ENCODE data around the gene CYP4F2.
"Not testable (repeated sequence)": the region's sequence is repeated elsewhere in the genome, so short reads cannot be mapped to it uniquely, and the experiment has no call there.

The CYP4F2 gene, protein sequence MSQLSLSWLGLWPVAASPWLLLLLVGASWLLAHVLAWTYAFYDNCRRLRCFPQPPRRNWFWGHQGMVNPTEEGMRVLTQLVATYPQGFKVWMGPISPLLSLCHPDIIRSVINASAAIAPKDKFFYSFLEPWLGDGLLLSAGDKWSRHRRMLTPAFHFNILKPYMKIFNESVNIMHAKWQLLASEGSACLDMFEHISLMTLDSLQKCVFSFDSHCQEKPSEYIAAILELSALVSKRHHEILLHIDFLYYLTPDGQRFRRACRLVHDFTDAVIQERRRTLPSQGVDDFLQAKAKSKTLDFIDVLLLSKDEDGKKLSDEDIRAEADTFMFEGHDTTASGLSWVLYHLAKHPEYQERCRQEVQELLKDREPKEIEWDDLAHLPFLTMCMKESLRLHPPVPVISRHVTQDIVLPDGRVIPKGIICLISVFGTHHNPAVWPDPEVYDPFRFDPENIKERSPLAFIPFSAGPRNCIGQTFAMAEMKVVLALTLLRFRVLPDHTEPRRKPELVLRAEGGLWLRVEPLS

GRCh38 chr19:15897738-15898276 lies at the start of gene CYP4F2:
CYP4F2 (minus strand) TSS chr19:15898074; CDS start chr19:15897611, 463 bp downstream.
- DNase-seq: no peak

DNA sequence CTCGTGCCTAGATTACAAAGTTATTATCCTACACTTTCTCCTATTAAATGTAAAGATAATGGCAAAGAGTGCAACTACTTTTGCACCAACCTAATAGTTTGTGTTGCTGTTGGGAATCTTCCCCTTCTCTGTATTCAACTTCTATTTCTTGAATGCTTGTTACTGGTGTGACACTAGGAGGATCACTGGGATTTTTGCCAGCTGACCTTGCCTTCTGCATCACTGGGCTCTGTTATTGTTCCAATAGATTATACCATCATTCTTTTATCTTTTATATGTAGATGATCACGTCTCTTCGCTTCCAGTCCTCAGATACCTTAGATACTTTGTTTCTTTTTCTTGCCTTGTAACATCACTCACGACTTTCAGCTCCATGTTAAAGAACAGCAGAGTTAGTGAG lies 47.4 kb upstream of the CYP4F2 start:
- DNase-seq: no peak

- no peak for DNase-seq
These were observed 46.5 kb upstream of the CYP4F2 start for GRCh38 chr19:15944401-15944800.

GRCh38 chr19:15937771-15938170 lies 39.9 kb upstream of the CYP4F2 start:
- no peak for DNase-seq

- DNase-seq: no peak
These were observed 39.1 kb upstream of the CYP4F2 start for GRCh38 chr19:15936950-15937349.

- DNase-seq: no peak
These were observed 38.3 kb upstream of the CYP4F2 start for GRCh38 chr19:15936173-15936572.

DNA sequence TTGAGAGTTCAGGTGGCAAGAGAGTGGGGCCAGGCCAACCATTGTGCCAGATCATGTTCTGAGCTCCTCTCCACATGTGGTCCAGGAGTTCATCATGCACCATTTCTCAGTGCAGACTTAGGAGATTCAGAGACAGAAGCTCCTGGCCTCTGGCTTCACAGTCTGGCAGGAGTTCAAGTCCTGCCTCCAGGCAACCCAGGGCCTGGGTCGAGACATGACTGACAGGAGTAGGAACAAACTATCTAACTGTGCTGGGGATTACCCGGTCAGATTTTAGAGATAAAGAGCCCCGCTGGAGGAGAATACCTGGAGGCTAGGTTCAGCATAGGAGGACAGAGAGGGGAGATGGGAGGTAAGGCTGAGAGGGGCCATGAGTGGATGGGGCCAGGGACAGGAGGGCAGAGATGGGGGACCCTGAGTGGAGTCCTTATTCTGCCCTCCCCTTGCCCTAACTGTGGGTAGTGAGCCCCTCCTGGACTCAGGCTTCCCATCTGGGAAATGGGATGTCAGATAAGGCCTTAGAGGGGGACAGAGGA lies 37.4 kb upstream of the CYP4F2 start:
- DNase-seq: no peak

- DNase-seq: no peak
These were observed 36.6 kb upstream of the CYP4F2 start, which contains the start of gene CYP4F11 for GRCh38 chr19:15934332-15935078. CYP4F11 (minus strand) TSS chr19:15934529; CDS start chr19:15934408, 121 bp downstream.

- not testable (repeated sequence) for DNase-seq
These were observed 36.0 kb upstream of the CYP4F2 start for GRCh38 chr19:15933761-15934331.

GRCh38 chr19:15928321-15928720 lies 30.4 kb upstream of the CYP4F2 start:
- DNase-seq: no peak

DNA sequence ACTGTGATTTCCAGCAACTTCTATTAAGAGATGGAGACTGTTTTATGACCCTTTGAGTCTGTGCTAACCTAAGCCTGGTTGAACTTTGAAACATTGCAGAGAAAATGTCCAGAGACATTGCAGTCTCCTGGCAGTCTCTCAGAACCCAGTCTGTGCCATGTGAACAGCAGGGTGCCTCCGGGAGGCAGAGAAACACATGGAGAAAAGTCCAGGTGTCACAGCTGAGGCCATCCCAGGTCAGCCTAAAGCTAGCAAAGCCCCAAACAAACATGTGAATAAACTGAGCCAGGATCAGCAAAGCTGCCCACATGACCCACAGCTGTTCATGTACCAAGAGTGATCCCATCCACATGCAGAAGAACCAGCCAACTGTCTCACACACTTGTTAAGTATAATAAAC lies 28.6 kb upstream of the CYP4F2 start:
- no peak for DNase-seq

DNA sequence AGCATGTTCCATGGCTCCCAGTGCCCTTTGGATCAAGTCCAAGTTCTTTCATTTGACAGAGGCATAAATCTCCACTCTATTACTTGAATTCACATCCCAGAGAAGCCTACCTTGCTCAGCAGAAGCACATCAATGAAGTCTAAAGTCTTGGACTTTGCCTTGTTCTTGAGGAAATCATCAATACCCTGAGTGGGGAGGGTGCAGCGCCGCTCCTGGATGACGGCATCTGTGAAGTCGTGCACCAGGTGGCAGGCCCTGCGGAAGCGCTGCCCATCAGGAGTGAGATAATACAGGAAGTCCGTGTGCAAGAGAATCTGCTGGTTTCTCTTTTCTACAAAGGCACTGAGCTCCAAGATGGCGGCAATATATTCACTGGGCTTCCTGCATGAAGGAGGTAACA lies 25.8 kb upstream of the CYP4F2 start:
- no peak for DNase-seq

- DNase-seq: no peak
These were observed 24.1 kb upstream of the CYP4F2 start for GRCh38 chr19:15922021-15922420.

DNA sequence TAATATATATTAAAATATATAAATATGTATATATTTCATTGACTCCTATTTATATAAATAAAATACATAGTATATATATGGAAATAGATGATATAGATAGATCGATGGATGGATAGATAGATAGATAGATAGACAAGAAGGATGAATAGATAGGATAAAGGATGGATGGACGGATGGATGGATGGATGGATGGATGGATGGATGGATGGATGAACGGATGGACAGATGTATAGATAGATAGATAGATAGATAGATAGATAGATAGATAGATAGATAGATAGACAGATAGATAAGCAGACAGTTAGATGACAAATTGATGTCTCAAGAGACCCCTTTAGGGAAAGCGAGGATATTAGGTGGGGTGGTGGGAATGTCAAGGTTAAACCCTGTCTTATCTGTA lies 21.4 kb upstream of the CYP4F2 start:
- no peak for DNase-seq

GRCh38 chr19:15915109-15915508 lies 17.2 kb upstream of the CYP4F2 start:
- no peak for DNase-seq

GRCh38 chr19:15913830-15914229 lies 16.0 kb upstream of the CYP4F2 start:
- no peak for DNase-seq

GRCh38 chr19:15913384-15913783 lies 15.5 kb upstream of the CYP4F2 start:
- no peak for DNase-seq

DNA sequence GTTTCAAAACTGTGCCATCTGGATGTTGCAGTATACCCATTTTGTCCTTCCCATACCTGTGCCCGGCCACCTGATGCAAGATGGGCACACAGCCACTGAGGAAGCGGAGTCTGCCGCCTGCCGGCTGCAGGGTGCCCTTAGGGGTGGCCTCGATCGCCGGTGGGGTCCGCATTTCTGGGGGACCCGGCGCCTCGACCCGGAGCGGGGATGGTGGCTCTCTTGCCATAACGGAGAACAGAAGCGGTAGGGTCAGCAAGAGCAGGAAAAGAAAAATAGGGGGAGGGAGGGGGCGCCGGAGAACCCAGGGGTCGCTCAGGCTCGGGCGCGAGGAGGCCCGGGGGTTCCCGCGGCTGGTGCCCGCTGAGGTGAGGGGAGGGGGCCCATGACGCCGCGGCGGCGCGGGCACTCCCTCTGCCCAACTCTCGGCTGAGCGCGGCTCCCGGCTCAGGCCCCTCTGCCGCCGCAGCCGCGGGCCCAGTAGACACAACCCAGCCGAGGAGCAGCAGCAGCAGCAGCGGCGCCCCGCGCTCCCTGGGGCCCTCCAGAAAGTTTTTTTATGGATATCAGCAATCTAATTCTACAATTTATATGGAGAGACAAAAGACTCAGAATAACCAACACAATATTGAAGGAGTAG lies 13.8 kb upstream of the CYP4F2 start:
- no peak for DNase-seq

DNA sequence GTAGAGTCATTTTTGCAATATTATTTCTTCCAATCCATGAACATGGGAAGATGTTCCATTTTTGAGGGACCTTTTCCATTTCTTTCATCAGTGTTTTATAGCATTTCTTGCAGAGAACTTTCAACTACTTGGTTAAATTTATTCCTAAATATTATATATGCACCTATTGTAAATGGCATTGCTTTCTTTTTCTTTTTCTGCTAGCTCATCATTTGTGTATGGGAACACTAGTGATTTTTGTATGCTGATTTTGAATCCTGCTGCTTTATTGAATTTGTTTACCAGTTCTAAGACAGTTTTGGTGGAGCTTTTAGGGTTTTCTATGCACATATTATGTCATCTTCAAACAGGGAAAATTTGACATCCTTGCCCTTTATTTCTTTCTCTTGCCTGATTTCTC lies 7.2 kb upstream of the CYP4F2 start:
- no peak for DNase-seq

DNA sequence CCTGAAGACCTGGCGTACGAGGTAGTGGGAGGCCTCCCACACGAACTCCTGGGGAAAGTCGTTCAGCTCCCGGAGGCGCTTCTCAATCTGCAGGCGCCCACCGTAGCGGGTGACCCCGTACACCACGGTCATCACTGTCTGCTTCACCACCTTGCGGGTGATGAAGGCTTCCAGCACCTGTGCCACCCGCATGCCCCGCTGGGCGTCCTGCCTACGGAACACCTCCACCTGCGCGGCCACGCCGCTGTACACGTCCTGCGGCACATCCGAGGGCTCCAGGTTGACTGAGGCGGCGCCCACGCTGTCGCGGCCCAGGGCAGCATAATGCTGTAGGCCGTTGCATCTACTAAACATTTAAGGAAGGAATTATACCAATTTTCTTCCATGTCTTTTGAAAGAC lies 5.0 kb upstream of the CYP4F2 start:
- DNase-seq: not testable (repeated sequence)

- no peak for DNase-seq
These were observed 4.4 kb upstream of the CYP4F2 start for GRCh38 chr19:15902254-15902653.

GRCh38 chr19:15900504-15900903 lies 2.6 kb upstream of the CYP4F2 start:
- no peak for DNase-seq

All from activated effector memory CD4-positive, alpha-beta T cell treated with Interleukin-2 at 50 U/mL for 16 hours (primary cell).